ENCODE results near the gene PNLIPRP2. TPM values are rescaled to one million over a fixed set of nuclear protein-coding genes. Genes with fewer than 3 reads are reported as not detected.

PNLIPRP2 gene
- total RNA-seq, 4 donors from 2014 or later: not detected

GRCh38 chr10:116671274-116671926 is 50.6 kb downstream of the PNLIPRP2 start:
- 36 to 61% methylated on average over 5 of the region's 5 CpGs for WGBS, 2 donors
- H3K27ac ChIP-seq: no peak overlapping the region
- no peaks in the 10 kb centered on the region for H3K9me3 ChIP-seq
- intact Hi-C loops (cut with DNase I): no loop called here
- peaks cover 0 to 8% (median 0%) of the 10 kb centered on the region in 3 donors for H3K36me3 ChIP-seq
- DNase-seq: no peak
- H3K27me3 ChIP-seq: peaks cover 0 to 17% (median 0%) of the 10 kb centered on the region in 4 donors
- TF ChIP-seq CTCF (IDR thresholded peaks at IDR 0.05): no peak
- no peak for TF ChIP-seq POLR2A (IDR thresholded peaks at IDR 0.05)
- peaks cover 0 to 10% (median 6%) of the 10 kb centered on the region in 3 donors for H3K4me1 ChIP-seq
- H3K4me3 ChIP-seq: no peak overlapping the region

GRCh38 chr10:116672891-116673290 is 52.1 kb downstream of the PNLIPRP2 start:
- peaks cover 0 to 10% (median 6%) of the 10 kb centered on the region in 3 donors for H3K4me1 ChIP-seq
- peaks cover 0 to 8% (median 0%) of the 10 kb centered on the region in 3 donors for H3K36me3 ChIP-seq
- 84 to 91% methylated on average over 5 of the region's 5 CpGs for WGBS, 2 donors
- H3K27me3 ChIP-seq: peaks cover 0 to 17% (median 0%) of the 10 kb centered on the region in 4 donors
- DNase-seq: no peak
- TF ChIP-seq CTCF (IDR thresholded peaks at IDR 0.05) (no peak), POLR2A (IDR thresholded peaks at IDR 0.05) (no peak)
- H3K27ac ChIP-seq: no peak overlapping the region
- H3K9me3 ChIP-seq: no peaks in the 10 kb centered on the region
- intact Hi-C loops (cut with DNase I): no loop called here
- no peak overlapping the region for H3K4me3 ChIP-seq

- intact Hi-C loops (cut with DNase I): no loop called here
- TF ChIP-seq CTCF (IDR thresholded peaks at IDR 0.05) (no peak), POLR2A (IDR thresholded peaks at IDR 0.05) (no peak)
- Histone ChIP-seq H3K36me3 (peaks cover 0 to 8% (median 0%) of the 10 kb centered on the region in 3 donors), H3K27ac (no peak overlapping the region), H3K9me3 (no peaks in the 10 kb centered on the region), H3K27me3 (peaks cover 0 to 16% (median 0%) of the 10 kb centered on the region in 4 donors), H3K4me1 (peaks cover 0 to 10% (median 6%) of the 10 kb centered on the region in 3 donors), H3K4me3 (no peak overlapping the region)
- 65 to 71% methylated on average over 2 of the region's 2 CpGs for WGBS, 2 donors
- DNase-seq: no peak
Observed at GRCh38 chr10:116673866-116674265, 53.1 kb downstream of the PNLIPRP2 start.

- DNase-seq: no peak
- TF ChIP-seq CTCF (IDR thresholded peaks at IDR 0.05): no peak
- TF ChIP-seq POLR2A (IDR thresholded peaks at IDR 0.05): no peak
- no peaks in the 10 kb centered on the region for H3K9me3 ChIP-seq
- H3K4me1 ChIP-seq: peaks cover 0 to 6% (median 3%) of the 10 kb centered on the region in 3 donors
- peaks cover 0 to 8% (median 0%) of the 10 kb centered on the region in 3 donors for H3K36me3 ChIP-seq
- H3K27me3 ChIP-seq: peaks cover 0 to 10% (median 0%) of the 10 kb centered on the region in 4 donors
- no peak overlapping the region for H3K27ac ChIP-seq
- 87 to 100% methylated on average over 3 to 4 of the region's 32 CpGs for WGBS, 2 donors
- intact Hi-C loops (cut with DNase I): no loop called here
- H3K4me3 ChIP-seq: no peak overlapping the region
Observed at GRCh38 chr10:116674901-116675423, 54.2 kb downstream of the PNLIPRP2 start.

GRCh38 chr10:116676118-116676517 is 55.4 kb downstream of the PNLIPRP2 start:
- Histone ChIP-seq H3K36me3 (peaks cover 0 to 8% (median 0%) of the 10 kb centered on the region in 3 donors), H3K27me3 (no peaks in the 10 kb centered on the region), H3K4me1 (no peaks in the 10 kb centered on the region), H3K4me3 (no peak overlapping the region), H3K9me3 (no peaks in the 10 kb centered on the region), H3K27ac (no peak overlapping the region)
- intact Hi-C loops (cut with DNase I): no loop called here
- no peak for DNase-seq
- TF ChIP-seq POLR2A (IDR thresholded peaks at IDR 0.05) (no peak), CTCF (IDR thresholded peaks at IDR 0.05) (no peak)
- WGBS, 2 donors: 73 to 82% methylated on average over 8 to 10 of the region's 11 CpGs

All from esophagus squamous epithelium (tissue), 5 donors.